Activated effector memory CD4-positive, alpha-beta T cell treated with anti-CD3 and anti-CD28 coated beads, Interleukin-2, amount 50 U/mL, for 16 hours (primary cell): ENCODE data around the gene HOXB1.
"Not testable (repeated sequence)": the region's sequence is repeated elsewhere in the genome, so short reads cannot be mapped to it uniquely, and the experiment has no call there.

ENCODE experiments used
- DNase-seq: peaks from one replicate; pipeline ENCODE4 v3.0.0-alpha.2; 2020

Gene HOXB1

GRCh38 chr17:48514477-48514876, 16.3 kb downstream of the HOXB1 start:
- no peak for DNase-seq

GRCh38 chr17:48513666-48514455, 16.9 kb downstream of the HOXB1 start:
- no peak for DNase-seq

DNA sequence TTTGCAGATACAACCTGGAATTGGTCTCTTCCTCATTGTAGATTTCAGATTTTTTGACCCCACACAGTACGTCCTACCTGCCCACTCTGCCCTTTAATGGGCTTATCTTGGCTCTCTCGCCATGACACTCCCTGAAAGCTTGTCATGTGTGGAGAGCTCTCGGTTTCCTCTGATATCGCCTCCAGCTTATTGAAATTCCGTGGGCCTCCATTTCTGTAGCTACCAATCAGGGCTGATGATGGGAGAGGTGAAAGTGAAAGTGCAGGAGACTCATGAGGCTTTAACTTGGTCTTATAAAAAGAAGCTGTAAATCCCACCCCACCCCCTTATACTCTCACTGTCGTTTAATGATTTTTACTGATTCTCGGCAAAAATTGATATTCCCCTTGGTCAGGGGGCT, 17.7 kb downstream of the HOXB1 start:
- DNase-seq = no peak

- DNase-seq = peak; percentile 71
Observed at GRCh38 chr17:48510761-48511604, 19.8 kb downstream of the HOXB1 start.

DNA sequence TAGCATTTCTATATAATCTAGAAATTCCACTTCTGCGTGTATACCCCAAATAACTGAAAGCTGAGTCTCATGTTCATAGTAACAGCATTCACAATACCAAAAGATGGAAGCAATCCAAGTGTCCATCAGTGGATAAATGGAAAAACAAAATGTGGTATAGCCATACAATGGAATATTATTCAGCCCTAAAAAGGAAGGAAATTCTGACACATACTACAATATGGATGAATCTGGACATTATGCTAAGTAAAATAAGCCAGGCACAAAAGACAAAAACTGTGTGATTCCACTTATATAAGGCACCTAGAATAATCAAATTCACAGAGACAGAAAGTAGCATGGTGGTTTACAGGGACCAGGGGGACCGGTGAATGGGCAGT, 20.4 kb downstream of the HOXB1 start:
- no peak for DNase-seq

DNA sequence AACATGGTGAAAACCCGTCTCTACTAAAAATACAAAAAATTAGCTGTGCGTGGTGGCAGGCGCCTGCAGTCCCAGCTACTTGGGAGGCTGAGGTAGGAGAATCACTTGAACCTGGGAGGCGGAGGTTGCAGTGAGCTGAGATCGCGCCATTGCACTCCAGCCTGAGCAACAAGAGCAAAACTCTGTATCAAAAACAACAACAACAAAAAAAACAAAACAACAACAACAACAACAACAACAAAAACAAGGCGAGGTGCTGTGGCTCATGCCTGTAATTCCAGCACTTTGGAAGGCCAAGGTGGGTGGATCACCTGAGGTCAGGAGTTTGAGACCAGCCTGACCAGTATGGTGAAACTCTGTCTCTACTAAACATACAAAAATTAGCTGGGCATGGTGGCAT, 21.1 kb downstream of the HOXB1 start:
- not testable (repeated sequence) for DNase-seq

GRCh38 chr17:48506246-48506645, 24.6 kb downstream of the HOXB1 start:
- no peak for DNase-seq

DNA sequence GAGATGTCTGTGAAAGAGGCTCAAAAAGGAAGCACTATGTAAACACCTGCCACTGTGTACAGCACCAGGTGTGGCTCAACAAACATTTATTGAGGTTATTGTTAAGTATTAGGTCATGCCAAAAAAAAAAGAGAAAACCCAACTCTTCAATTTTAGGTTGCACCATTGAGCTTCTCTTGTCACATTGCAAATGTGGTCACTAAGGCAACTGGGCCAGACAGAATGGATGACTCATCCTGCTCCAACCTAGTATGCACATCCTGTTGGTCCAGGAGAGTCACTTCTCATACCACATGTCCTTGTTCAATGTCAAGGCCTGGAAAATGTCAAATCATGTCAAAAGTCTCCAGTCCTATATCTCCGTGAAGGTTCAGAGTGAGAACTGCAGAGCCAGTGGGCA, 25.0 kb downstream of the HOXB1 start:
- peak; percentile 74 for DNase-seq

GRCh38 chr17:48504953-48505352, 25.9 kb downstream of the HOXB1 start:
- no peak for DNase-seq

- DNase-seq = no peak
Observed at GRCh38 chr17:48503747-48504146, 27.1 kb downstream of the HOXB1 start.

DNA sequence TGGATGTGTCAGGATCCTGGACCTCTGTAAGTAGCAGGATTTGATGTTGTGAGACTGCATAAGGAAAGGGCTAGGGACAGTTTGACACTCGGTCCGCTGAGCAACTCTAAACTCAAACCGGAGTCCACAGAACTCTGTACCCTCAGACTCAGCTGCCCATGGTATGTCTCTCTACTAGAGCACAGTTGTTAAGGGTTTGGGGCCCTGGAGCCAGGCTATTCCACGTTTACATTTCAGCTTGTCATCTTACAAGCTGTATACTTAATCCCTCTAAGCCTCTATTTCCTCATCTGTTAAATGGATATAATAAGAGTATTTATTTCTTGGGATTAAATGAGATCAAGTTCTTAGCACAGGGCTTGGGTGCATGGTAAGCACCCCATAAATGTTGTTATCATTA, 27.9 kb downstream of the HOXB1 start:
- DNase-seq = no peak

- no peak for DNase-seq
Observed at GRCh38 chr17:48502312-48502711, 28.5 kb downstream of the HOXB1 start.

DNA sequence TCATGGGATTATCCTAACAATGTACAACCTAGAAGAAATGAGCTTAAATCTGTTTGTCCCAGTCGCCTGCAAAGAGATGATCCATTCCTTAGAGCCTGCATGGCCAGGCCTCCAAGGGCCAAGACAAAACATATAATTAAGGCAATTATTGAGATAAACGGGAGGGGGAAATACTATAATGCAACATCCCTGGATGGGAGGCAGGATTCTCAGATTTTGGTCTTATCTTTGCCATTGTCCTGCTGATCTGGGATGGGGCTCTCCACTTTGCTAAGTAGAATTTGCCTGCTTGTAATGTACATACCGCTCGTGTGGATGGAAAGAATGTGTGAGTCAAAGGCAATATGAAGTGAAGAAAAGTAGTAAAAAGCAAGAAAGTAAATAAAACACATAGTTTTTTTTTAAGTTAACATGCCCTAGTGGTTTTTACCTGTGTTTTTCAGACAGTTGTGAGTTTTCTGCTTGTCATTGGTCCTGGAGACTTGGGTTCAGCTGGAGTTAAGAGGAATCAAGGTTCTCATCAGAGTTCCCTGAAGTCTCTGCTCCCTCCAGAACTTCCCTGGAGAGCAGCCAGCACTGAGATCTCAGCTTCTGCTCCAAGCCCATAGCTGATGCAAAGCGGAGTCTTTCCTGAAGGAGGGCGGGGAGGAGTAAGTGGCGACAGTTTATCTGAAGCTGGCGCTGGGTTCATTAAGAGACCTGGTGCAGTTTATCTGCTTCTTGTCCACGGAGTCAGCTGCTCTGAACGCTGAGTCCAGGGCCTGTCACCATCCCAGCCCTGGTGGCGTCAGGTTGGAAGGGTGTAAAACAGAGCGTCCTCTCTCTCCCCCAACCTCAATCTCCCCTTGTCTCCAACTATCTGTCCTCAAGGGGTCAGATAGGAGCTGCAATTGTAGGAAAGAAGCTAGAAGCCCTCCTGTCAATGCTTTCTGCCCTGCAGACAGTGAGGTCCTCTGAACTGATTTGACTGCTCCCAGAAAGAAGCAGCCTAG, 30.1 kb downstream of the HOXB1 start:
- DNase-seq = no peak

DNA sequence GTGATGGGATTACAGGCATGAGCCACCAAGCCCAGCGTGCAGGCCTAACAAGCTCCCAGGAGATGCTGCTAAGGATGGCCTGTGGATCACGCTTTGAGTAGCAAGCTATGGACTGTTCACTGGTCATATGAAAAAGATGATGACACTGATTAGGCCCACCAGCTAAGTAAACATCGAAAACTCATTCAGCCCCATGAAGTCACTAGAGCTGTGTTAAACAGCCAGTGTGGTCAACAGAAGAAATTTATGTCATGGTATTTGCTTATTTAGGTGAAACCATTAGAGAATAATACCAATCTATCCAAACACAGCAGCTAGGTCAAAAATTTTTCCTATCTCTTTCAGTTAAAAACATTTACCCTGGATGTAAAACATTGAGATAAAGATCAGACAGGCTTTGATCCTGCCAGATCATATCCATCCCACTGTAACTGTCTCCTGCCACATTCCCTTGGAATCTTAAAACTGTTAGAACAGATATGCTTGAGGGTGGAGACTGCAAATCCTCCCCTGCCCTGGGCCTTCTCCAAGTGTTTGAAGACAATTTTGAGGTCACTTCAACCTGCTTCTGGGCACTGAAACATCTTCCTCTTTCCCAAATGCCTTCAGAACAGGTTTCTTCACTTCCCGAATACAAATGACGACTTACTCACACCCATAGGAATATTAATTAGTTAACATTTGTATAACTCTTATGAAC, 30.9 kb downstream of the HOXB1 start:
- no peak for DNase-seq

GRCh38 chr17:48499248-48499647, 31.6 kb downstream of the HOXB1 start:
- no peak for DNase-seq

DNA sequence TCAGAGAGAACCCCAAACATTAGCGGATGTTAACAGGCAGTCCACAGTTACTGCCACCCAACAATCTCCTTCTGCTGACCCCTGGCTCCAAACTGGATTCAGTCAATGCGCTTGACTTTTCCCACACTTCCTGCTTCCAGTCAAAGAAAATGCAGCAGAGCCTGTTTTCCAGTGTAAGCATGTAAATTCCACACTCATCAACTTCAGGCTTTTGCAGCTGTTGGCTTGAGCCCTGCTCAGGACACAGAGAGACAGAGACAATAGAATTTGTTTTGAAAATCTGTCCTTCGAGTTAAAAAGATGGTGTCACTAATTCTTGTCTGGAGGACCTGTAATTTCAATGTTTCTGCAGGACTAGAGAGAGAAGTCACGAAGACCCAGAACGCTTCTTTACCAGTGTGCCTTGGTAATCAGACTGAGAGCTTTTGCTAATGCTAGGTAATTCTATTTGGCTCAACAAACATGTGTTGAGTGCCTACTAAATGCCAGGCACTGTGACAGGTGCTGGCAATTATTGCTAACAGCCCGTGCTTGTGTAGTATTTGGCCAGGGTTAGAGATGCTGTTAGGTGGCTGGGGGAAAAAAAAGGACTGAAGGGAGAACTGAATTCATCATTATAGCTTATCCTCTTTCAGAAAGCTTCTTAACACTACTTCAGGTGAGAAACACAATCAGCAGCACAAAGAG, 32.5 kb downstream of the HOXB1 start:
- no peak for DNase-seq

DNA sequence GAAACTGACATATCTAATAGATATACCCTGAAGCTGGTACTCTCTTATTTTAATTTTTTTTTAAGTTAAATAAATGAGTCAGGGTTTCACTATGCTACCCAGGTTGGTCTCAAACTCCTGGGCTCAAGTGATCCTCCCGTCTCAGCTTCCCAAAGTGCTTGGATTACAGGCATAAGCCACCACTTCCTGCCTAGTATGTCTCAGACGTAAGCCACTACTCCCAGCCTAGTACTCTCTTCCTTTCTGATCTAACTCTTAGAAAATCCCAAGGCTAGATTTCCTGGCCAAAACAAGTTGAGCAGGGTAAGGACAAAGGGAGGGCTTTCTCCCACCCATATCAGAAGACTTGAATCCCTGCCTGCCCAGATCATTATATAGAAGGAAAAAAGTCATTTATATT, 33.7 kb downstream of the HOXB1 start:
- no peak for DNase-seq

DNA sequence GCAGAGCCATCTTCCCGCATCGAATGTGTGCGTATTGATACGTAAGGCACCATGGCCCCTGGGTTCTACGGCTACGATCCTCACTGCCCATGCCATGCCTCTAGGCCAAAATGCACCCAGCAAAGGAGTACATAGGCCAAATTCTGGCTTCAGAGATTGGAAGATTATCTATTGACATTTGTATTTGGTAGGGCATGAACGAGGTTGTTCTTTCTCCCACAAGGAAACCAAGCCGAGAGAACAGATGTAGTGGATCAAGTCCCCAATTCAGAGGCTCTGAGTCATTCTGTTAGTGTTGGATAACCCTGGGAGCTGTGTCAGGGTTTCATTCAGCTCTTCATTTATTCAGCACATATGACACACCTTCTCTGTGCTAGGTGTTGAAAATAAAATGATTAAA, 36.5 kb downstream of the HOXB1 start:
- DNase-seq = no peak

DNA sequence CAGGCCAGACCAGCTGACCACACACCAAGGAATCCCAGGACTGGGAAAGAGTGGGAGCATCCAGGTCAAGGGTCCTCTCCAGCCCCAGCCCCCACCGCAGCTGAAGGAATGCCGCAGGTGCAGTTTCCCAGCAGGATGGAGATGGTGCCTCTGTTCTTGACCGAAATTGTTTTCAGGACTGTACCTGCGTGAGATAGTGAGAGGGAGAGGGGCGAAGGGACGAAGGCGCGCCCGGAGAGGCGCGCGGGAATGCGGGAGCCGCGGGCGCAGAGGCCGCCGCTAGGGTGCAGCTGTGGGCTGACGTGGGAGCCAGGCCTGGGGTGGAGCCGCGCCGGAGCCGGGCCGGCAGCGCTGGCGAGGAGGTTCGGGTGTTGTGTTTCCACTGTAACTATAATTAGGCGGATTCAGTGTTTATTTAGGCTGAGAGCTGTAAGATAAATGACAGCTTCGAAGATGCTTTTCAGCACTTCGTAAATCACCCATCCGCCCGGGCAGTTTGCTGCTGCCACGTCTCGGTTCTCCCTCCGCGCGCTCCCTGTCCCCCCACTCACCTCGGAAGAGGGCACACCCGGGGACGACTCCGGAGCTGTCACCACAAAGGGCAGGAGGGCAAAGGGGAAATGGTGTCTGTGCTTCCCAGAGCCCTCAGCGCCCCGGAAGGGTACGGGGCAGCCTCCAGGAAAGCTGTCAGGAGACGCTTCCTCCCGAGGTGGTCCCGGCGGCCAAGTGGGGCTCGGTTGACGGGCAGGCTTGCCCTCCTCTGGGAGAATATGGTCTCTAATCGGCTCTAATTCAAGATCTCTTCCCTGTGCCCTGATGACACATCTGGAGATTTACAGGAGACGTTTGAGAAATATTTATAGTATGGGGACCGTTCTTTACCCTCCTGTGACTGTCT, 38.2 kb downstream of the HOXB1 start:
- DNase-seq = peak; percentile 88

DNA sequence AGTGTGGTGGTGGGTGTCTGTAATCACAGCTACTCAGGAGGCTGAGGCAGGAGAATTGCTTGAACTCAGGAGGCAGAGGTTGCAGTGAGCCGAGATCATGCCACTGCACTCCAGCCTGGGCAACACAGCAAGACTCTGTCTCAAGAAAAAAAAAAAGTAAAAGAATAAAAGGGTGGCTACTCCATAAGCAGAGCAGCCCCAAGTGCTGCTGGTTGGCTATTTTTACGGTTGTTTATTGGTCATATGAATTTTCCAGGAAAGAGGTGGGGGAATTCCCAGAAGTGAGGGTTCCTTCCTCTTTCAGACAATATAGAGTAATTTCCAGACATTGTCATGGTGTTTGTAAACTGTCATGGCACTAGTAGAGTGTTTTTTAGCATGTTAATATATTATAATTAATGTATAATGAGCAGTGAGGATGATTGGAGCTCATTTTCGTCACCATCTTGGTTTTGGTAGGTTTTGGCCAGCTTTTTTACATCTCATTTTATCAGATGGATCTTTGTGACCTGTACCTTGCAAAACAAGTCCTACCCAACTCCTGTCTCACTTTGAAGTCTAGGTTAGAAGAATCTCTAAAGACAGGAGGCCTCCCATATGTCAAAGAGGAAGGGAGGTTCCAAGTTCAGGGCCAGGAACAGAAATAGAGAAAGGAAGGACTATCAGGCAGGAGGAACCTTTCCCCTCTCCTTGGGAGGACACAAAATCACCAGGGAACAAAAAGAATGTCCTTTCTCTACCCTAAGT, 39.1 kb downstream of the HOXB1 start:
- DNase-seq = no peak
